Upper lobe of left lung (tissue), 4 donors: ENCODE results near the gene INO80E.

Source experiments
- CTCF ChIP-seq, 6 experiments: fragments of 450-650 bp in 4 of 6; fragments of 200-600 bp in 2 of 6; sonication (generic) in 2 of 6; IDR thresholded peaks; one replicate each; pipeline ENCODE4 v1.5.1; 2016 to 2019; ENCODE audit warnings: antibody characterized with exemption in 6 of 6
- EP300 ChIP-seq, 4 donors: sonication (generic); formaldehyde crosslinking; IDR thresholded peaks; one replicate each; pipeline ENCODE4 v1.5.1; 2017; ENCODE audit warnings: antibody characterized with exemption in 4 of 4, control low read depth in 2 of 4
- POLR2A ChIP-seq, 4 donors: fragments of 450-650 bp; IDR thresholded peaks; one replicate each; pipeline ENCODE4 v1.5.1; 2016 to 2017; ENCODE audit warnings: antibody characterized with exemption in 4 of 4, mild to moderate bottlenecking in 2 of 4

GRCh38 chr16:29978564-29979270 lies 17.3 kb upstream of the INO80E start:
- TF ChIP-seq EP300 (IDR thresholded peaks at IDR 0.05) (no peak), CTCF (IDR thresholded peaks at IDR 0.05) (no peak), POLR2A (IDR thresholded peaks at IDR 0.05) (no peak)
